ENCODE data around the gene SERINC4.
A peak's percentile ranks its signal among the peaks of the same experiment; 100 is the strongest.
"Not testable (repeated sequence)": the region's sequence is repeated elsewhere in the genome, so short reads cannot be mapped to it uniquely, and the experiment has no call there.

The SERINC4 gene

DNA sequence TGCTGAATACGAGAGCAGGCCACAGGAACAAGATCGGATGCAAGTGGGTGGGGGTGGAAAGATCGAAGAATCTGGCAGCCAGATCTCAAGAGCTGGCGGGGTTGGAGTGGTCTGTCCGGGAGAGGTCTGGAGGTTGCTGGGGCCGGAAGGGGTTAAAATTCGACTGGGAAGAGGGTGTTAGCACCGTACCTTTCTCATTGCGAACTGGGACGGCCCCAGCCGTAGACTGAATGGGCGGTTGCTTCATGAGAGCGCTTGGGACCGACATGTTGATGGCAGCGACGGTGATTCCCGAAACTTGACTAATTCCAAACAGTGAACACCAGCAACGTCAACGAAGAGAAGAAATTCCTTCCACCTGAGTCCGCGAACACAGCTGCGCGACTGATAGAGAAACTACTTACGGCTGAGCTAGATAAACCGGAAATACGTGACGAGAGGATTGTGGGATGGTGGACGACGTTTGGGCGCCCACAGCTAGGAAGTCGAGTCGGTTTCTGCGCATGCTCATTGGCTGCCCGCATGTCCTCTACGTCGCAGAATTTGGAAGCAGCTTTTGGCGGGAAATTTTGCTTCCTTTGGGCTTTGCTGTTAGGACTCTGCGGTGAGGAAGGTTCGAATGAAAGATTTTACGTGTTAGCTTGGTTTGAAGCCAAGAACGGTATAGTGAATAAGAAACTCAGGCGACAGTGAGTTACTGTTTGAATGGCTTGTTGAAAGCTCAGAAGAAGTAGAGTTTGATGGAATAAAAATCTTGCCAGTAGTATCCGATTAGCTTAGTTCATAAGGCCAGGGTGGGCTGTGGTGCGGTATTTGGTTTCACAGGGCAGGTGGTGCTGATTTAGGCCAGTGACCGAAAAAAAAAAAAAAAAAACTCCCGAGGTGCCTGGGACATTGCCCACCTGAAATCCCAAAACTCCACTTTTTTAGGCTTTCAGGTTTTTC is 24.6 kb upstream of the SERINC4 start, which contains the start of gene MFAP1:
Gene MFAP1 (minus strand): TSS at position 389 of the 945 bp plus-strand sequence. CDS start 121 bp downstream, at position 268.
- Histone ChIP-seq H3K27ac (ENCODE audit: low read depth, low read length, severe bottlenecking) (peak within 1 kb of the TSS; percentile 90), H3K4me3 (ENCODE audit: extremely low read depth, insufficient read depth, low read length, poor library complexity, severe bottlenecking) (peak within 1 kb of the TSS; percentile 80), H3K4me1 (ENCODE audit: control insufficient read depth, insufficient read depth, low read length, poor library complexity, severe bottlenecking) (no peaks in the 10 kb centered on the region), H3K9me3 (ENCODE audit: control insufficient read depth, low read length) (peaks cover 3% of the 10 kb centered on the region), H3K36me3 (ENCODE audit: control insufficient read depth, insufficient read depth, low read length) (peaks cover 3% of the 10 kb centered on the region)
- 8 to 12% methylated on average over 40 to 45 of the region's 46 CpGs for WGBS, 2 experiments (ENCODE audit: insufficient coverage in 2 of 2)

DNA sequence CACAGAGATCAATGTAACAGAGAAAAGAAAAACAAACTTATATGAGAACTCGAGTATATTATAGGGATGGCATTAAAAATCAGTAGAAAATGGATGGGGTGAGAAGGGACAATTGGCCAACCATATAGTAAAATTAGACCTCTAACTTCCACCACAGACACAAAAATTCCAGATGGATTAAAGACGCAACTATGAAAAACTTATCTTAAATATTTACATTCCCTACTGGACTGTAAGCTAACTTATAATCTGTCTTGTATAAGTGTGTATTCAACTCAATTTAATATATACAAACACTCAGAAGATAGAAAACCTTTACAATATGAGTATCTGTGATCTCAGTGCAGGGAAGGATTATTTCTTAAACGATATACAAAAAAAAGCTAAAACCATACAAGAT is 21.5 kb upstream of the SERINC4 start:
- 100% methylated on average over 1 of the region's 3 CpGs; no CpG with 5 or more reads in 1 of the 2 experiments for WGBS, 2 experiments (ENCODE audit: insufficient coverage in 2 of 2)
- Histone ChIP-seq H3K36me3 (ENCODE audit: control insufficient read depth, insufficient read depth, low read length) (peaks cover 20% of the 10 kb centered on the region), H3K27ac (ENCODE audit: low read depth, low read length, severe bottlenecking) (no peak overlapping the region), H3K9me3 (ENCODE audit: control insufficient read depth, low read length) (peaks cover 3% of the 10 kb centered on the region), H3K4me1 (ENCODE audit: control insufficient read depth, insufficient read depth, low read length, poor library complexity, severe bottlenecking) (no peaks in the 10 kb centered on the region), H3K4me3 (ENCODE audit: extremely low read depth, insufficient read depth, low read length, poor library complexity, severe bottlenecking) (no peak overlapping the region)

DNA sequence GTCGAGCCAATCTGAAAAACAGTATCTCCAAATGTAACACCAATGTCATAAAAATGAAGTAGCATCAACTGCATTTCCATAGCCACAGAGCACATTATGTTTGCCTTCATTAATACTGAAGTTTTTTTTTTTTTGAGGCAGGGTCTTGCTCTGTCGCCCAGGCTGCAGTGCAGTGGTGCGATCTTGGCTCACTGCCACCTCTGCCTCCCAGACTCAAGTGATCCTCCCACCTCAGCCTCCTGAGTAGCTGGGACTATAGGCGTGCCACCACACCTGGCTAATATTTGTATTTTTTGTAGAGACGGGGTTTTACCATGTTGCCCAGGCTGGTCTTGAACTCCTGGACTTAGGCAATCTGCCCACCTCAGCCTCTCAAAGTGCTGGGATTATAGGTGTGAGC is 15.0 kb upstream of the SERINC4 start:
- H3K36me3 ChIP-seq (ENCODE audit: control insufficient read depth, insufficient read depth, low read length) = peaks cover 82% of the 10 kb centered on the region
- H3K4me1 ChIP-seq (ENCODE audit: control insufficient read depth, insufficient read depth, low read length, poor library complexity, severe bottlenecking); H3K4me3 ChIP-seq (ENCODE audit: extremely low read depth, insufficient read depth, low read length, poor library complexity, severe bottlenecking); H3K27ac ChIP-seq (ENCODE audit: low read depth, low read length, severe bottlenecking); H3K9me3 ChIP-seq (ENCODE audit: control insufficient read depth, low read length): not testable (repeated sequence)
- WGBS, 2 experiments (ENCODE audit: insufficient coverage in 2 of 2) = 93 to 94% methylated on average over 2 to 3 of the region's 5 CpGs

DNA sequence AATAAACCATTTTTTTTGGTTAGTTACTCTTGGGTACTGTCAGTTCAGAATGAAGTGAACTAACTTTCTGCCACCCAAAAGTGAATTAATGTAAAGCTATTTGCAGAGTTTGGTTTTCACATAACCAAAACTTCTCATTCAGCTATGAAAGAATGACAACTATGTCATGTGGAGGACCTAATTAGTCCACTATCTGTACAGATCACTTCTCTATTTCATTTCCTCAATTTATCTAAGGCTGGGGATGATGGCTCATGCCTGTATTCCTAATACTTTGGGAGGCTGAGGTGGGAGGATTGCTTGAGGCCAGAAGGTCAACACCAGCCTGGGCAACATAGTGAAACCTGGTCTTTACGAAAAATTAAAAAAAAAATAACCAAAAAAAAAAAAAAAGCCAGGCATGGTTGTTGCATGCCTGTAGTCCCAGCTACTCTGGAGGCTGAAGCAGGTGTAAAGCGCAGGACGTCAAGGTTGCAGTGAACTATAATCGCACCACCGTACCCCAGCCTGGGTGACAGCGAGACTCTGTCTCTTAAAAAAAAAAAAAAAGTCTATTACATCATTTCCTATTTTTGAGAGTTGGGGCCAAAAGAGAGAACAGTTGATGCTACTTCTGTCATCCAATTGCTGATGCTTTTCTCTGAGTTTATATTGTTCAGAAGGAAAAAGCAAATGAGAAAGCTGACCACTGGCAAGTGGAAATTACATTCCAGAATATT is 9.1 kb upstream of the SERINC4 start:
- Histone ChIP-seq H3K9me3 (ENCODE audit: control insufficient read depth, low read length) (no peaks in the 10 kb centered on the region), H3K27ac (ENCODE audit: low read depth, low read length, severe bottlenecking) (no peak overlapping the region), H3K36me3 (ENCODE audit: control insufficient read depth, insufficient read depth, low read length) (peaks cover 97% of the 10 kb centered on the region), H3K4me1 (ENCODE audit: control insufficient read depth, insufficient read depth, low read length, poor library complexity, severe bottlenecking) (no peaks in the 10 kb centered on the region), H3K4me3 (ENCODE audit: extremely low read depth, insufficient read depth, low read length, poor library complexity, severe bottlenecking) (no peak overlapping the region)
- WGBS, 2 experiments (ENCODE audit: insufficient coverage in 2 of 2) = 96 to 100% methylated on average over 3 of the region's 6 CpGs

DNA sequence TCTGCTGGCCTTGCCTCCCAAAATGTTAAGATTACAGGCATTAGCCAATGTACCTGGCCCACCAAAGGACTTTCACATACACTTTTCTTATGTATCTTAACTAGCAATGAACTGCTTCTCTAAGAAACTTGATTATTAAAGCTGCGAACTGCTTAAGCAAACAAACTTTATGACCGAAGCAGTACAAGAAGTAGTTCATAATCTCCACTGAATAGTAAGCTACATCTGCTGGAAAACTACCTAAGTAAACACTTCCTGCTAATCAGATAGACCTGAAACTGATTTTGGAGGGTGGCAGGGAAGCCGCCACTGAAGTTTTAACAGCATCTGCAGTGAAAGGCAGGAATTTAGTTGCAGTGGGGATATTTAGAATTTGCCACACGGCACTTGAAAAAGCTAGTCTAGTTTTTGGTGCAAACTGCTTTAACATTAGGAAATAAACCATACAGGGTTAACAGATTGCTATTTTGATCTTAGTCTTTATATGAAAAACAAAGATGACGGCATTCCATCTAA is 8.5 kb upstream of the SERINC4 start:
- WGBS, 2 experiments (ENCODE audit: insufficient coverage in 2 of 2) = 88 to 96% methylated on average over 3 to 4 of the region's 5 CpGs
- H3K36me3 ChIP-seq (ENCODE audit: control insufficient read depth, insufficient read depth, low read length) = peaks cover 96% of the 10 kb centered on the region

DNA sequence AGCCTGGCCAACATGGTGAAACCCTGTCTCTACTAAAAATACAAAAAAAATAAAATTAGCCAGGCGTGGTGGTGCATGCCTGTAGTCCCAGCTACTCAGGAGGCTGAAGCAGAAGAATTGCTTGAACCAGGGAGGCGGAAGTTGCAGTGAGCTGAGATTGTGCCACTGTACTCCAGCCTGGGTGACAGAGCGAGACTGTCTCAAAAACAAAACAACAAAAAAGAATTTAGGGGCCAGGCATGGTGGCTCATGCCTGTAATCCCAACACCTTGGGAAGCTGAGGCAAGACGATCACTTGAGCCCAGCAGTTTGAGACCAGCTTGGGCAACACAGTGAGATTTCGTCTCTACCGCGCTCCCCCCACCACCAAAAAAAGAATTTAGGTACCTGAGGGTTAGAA is 2.7 kb upstream of the SERINC4 start:
- not testable (repeated sequence) for H3K4me3 ChIP-seq (ENCODE audit: extremely low read depth, insufficient read depth, low read length, poor library complexity, severe bottlenecking); H3K4me1 ChIP-seq (ENCODE audit: control insufficient read depth, insufficient read depth, low read length, poor library complexity, severe bottlenecking); H3K27ac ChIP-seq (ENCODE audit: low read depth, low read length, severe bottlenecking); H3K9me3 ChIP-seq (ENCODE audit: control insufficient read depth, low read length)
- H3K36me3 ChIP-seq (ENCODE audit: control insufficient read depth, insufficient read depth, low read length) = peaks cover 81% of the 10 kb centered on the region
- WGBS, 2 experiments (ENCODE audit: insufficient coverage in 2 of 2) = 96% methylated on average over 4 of the region's 7 CpGs

More for the DNA sequence above, 8.5 kb upstream of the SERINC4 start:
- Histone ChIP-seq H3K4me3 (ENCODE audit: extremely low read depth, insufficient read depth, low read length, poor library complexity, severe bottlenecking) (no peak overlapping the region), H3K9me3 (ENCODE audit: control insufficient read depth, low read length) (no peaks in the 10 kb centered on the region), H3K4me1 (ENCODE audit: control insufficient read depth, insufficient read depth, low read length, poor library complexity, severe bottlenecking) (no peaks in the 10 kb centered on the region), H3K27ac (ENCODE audit: low read depth, low read length, severe bottlenecking) (no peak overlapping the region)

DNA sequence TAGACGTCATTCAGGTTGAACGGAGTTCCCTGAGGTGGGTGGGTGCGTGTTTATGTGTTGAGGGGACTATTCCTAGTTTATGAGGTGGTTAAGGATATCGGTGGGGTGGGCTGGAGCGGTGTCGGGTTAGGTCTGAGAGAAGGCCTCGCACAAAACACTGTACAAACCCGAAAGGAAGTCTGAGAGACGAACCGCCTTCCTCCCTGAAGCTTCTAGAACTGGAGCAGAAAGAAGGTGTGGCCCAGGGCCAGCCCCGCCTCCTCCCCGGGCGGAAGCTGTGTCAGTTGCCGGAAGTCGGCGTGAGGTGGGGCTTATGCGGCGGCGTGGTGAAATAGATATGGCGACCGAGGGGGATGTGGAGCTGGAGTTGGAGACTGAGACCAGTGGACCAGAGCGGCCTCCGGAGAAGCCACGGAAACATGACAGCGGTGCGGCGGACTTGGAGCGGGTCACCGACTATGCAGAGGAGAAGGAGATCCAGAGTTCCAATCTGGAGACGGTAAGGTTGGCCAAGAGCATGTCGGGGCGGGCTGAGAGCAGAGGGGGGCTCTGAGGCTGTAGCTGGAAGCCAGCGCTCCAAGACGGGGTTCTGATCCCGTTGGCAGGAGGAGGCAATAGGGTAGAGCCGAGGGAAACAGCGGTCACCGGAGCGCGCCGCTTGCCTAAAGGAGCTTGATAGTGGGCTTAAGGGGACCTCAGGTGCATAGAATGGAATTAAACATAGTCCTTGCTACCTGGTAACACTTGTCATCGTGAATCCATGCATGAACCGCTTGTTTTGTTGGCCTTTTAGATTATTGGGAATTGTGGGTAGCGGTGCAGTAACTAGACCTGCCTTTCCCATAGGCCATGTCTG is 494 bp upstream of the SERINC4 start, which contains the start of gene HYPK:
Gene HYPK (plus strand): TSS at position 314 of the 856 bp plus-strand sequence. CDS start 24 bp downstream, at position 338.
- H3K4me3 ChIP-seq (ENCODE audit: extremely low read depth, insufficient read depth, low read length, poor library complexity, severe bottlenecking) = peak within 1 kb of the TSS; percentile 90
- H3K36me3 ChIP-seq (ENCODE audit: control insufficient read depth, insufficient read depth, low read length) = peaks cover 84% of the 10 kb centered on the region
- peaks cover 6% of the 10 kb centered on the region for H3K9me3 ChIP-seq (ENCODE audit: control insufficient read depth, low read length)
- peak within 1 kb of the TSS; percentile 85 for H3K27ac ChIP-seq (ENCODE audit: low read depth, low read length, severe bottlenecking)
- WGBS, 2 experiments (ENCODE audit: insufficient coverage in 2 of 2) = 14 to 15% methylated on average over 37 to 41 of the region's 44 CpGs
- H3K4me1 ChIP-seq (ENCODE audit: control insufficient read depth, insufficient read depth, low read length, poor library complexity, severe bottlenecking) = peaks cover 19% of the 10 kb centered on the region

DNA sequence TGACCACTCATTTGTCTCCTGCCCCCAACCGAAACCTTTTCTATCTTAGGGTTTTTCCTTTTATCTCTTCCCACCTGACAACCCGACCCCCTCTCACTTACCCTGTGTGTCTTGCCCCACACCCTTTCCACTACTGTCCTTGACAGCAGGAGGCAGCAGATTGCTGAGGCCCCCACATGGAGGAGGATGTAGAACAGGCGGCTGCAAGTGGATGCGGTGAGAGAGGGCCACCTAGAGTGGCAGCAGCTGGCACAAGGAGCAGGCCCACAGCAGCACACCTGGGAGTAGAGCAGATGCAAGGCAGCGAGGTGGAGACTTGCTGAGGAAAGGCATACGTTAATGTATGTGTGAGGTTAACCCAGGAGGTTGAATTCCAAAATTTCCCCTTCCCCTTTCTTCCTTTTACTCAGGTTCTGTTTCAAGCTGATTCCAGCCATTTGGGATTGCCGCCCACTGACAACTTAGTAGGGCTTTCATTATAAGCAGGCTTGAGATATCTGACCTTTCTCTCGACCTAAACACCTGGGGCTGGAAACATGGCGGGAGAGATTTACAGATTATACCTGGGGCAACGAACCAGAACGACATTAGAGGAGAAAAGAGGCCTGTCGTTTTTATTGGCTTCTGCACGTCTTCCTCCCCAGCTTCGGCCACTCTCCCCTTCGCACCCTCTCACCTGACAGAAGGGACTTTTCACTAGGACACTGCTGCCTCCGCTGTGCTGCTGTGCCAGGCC is 643 bp downstream of the SERINC4 start:
- Histone ChIP-seq H3K4me3 (ENCODE audit: extremely low read depth, insufficient read depth, low read length, poor library complexity, severe bottlenecking) (no peak overlapping the region), H3K9me3 (ENCODE audit: control insufficient read depth, low read length) (peaks cover 6% of the 10 kb centered on the region), H3K27ac (ENCODE audit: low read depth, low read length, severe bottlenecking) (no peak overlapping the region), H3K36me3 (ENCODE audit: control insufficient read depth, insufficient read depth, low read length) (peaks cover 83% of the 10 kb centered on the region), H3K4me1 (ENCODE audit: control insufficient read depth, insufficient read depth, low read length, poor library complexity, severe bottlenecking) (peaks cover 30% of the 10 kb centered on the region)
- WGBS, 2 experiments (ENCODE audit: insufficient coverage in 2 of 2) = 94 to 96% methylated on average over 11 to 15 of the region's 16 CpGs

DNA sequence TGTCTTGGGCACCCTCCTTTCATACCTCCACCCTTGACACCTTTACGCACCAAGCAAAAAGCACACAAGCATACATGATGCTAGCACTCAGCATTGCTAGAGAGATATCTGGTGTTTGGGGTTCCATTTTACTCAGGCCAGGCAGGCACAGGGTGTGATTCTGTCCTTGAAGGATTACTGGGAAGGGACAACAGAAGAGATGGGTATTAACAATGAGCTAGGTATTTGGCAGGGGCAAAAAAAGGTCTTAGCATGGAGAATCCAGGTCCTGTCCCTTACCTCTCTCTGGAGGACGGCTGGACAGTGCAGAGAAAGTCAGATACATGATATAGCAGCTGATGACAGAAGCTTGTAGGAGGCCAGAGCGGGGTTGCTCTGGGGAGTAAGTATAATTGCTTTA is 3.5 kb downstream of the SERINC4 start:
- WGBS, 2 experiments (ENCODE audit: insufficient coverage in 2 of 2) = 95% methylated on average over 2 of the region's 3 CpGs; no CpG with 5 or more reads in 1 of the 2 experiments
- H3K36me3 ChIP-seq (ENCODE audit: control insufficient read depth, insufficient read depth, low read length) = peaks cover 74% of the 10 kb centered on the region
- peaks cover 40% of the 10 kb centered on the region for H3K4me1 ChIP-seq (ENCODE audit: control insufficient read depth, insufficient read depth, low read length, poor library complexity, severe bottlenecking)
- peak overlapping the region; percentile 10 for H3K27ac ChIP-seq (ENCODE audit: low read depth, low read length, severe bottlenecking)
- peaks cover 6% of the 10 kb centered on the region for H3K9me3 ChIP-seq (ENCODE audit: control insufficient read depth, low read length)
- no peak overlapping the region for H3K4me3 ChIP-seq (ENCODE audit: extremely low read depth, insufficient read depth, low read length, poor library complexity, severe bottlenecking)
